SK-N-SH treated with all-trans-retinoic acid at 6 μM for 48 hours (cell line): Measurements from ENCODE around the gene ENDOV.

Experiments used
- ATAC-seq: fragments of 200-7000 bp; cut with Tn5 transposase; 3 replicates; pipeline ENCODE4 v1.9.1; 2020; ENCODE audit warnings: mild to moderate bottlenecking, moderate library complexity
- ARNTL ChIP-seq: fragments of 450-650 bp; formaldehyde crosslinking; IDR thresholded peaks from 2 replicates; pipeline ENCODE4 v1.5.0; 2020; ENCODE audit warnings: low read depth, mild to moderate bottlenecking, moderate library complexity, borderline replicate concordance
- CSDC2 ChIP-seq: fragments of 250-450 bp; sonication (Bioruptor Pico); IDR thresholded peaks from 2 replicates; pipeline ENCODE4 v1.5.0; 2020; ENCODE audit warnings: mild to moderate bottlenecking, moderate library complexity
- ESRRG ChIP-seq: fragments of 250-450 bp; sonication (Bioruptor Pico); IDR thresholded peaks from 2 replicates; pipeline ENCODE4 v1.6.1; 2021; ENCODE audit warnings: mild to moderate bottlenecking
- GLIS3 ChIP-seq: fragments of 250-450 bp; sonication (Bioruptor Pico); IDR thresholded peaks from 2 replicates; pipeline ENCODE4 v1.5.0; 2020; ENCODE audit warnings: mild to moderate bottlenecking, moderate library complexity
- ISL1 ChIP-seq: fragments of 250-450 bp; sonication (Bioruptor Pico); IDR thresholded peaks from 2 replicates; pipeline ENCODE4 v2.1.2; 2022; ENCODE audit warnings: mild to moderate bottlenecking, moderate library complexity
- PPARA ChIP-seq: fragments of 250-450 bp; sonication (Bioruptor Pico); IDR thresholded peaks from 2 replicates; pipeline ENCODE4 v1.5.0; 2020; ENCODE audit warnings: mild to moderate bottlenecking, borderline replicate concordance
- RARB ChIP-seq: fragments of 250-450 bp; sonication (Bioruptor Pico); IDR thresholded peaks from 2 replicates; pipeline ENCODE4 v1.8.0; 2021; ENCODE audit warnings: mild to moderate bottlenecking, moderate library complexity
- SNAI2 ChIP-seq: fragments of 250-450 bp; sonication (Bioruptor Pico); IDR thresholded peaks from 2 replicates; pipeline ENCODE4 v1.5.0; 2020; ENCODE audit warnings: mild to moderate bottlenecking, moderate library complexity
- TCF4 ChIP-seq: fragments of 250-450 bp; sonication (Bioruptor Pico); IDR thresholded peaks from 2 replicates; pipeline ENCODE4 v1.8.0; 2021; ENCODE audit warnings: mild to moderate bottlenecking, moderate library complexity, borderline replicate concordance
- TOX ChIP-seq: fragments of 250-450 bp; sonication (Bioruptor Pico); IDR thresholded peaks from 2 replicates; pipeline ENCODE4 v1.8.0; 2021; ENCODE audit warnings: mild to moderate bottlenecking, moderate library complexity, borderline replicate concordance
- ZC3H10 ChIP-seq: fragments of 250-450 bp; sonication (Bioruptor Pico); IDR thresholded peaks from 2 replicates; pipeline ENCODE4 v1.5.1; 2021; ENCODE audit warnings: mild to moderate bottlenecking, moderate library complexity
- ZFP3 ChIP-seq: fragments of 250-450 bp; sonication (Bioruptor Pico); IDR thresholded peaks from 2 replicates; pipeline ENCODE4 v1.5.0; 2020; ENCODE audit warnings: mild to moderate bottlenecking, moderate library complexity
- ZFP30 ChIP-seq: fragments of 450-650 bp; formaldehyde crosslinking; IDR thresholded peaks from 2 replicates; pipeline ENCODE4 v1.5.0; 2022; ENCODE audit warnings: mild to moderate bottlenecking, moderate library complexity
- ZNF565 ChIP-seq: fragments of 450-650 bp; formaldehyde crosslinking; conservative IDR thresholded peaks from 2 replicates; pipeline ENCODE4 v1.5.0; 2020; ENCODE audit warnings: low read depth, mild to moderate bottlenecking, moderate library complexity
- TF ChIP-seq, protein P1 (sequence below): fragments of 250-450 bp; sonication (Bioruptor Pico); IDR thresholded peaks from 2 replicates; pipeline ENCODE4 v1.8.0; 2020; ENCODE audit warnings: mild to moderate bottlenecking, moderate library complexity, borderline replicate concordance
- TF ChIP-seq, protein P2 (sequence below): fragments of 250-450 bp; sonication (Bioruptor Pico); IDR thresholded peaks from 2 replicates; pipeline ENCODE4 v1.5.0; 2020; ENCODE audit warnings: mild to moderate bottlenecking, moderate library complexity
- TF ChIP-seq, protein P3 (sequence below): fragments of 250-450 bp; sonication (Bioruptor Pico); IDR thresholded peaks from 2 replicates; pipeline ENCODE4 v1.5.1; 2020; ENCODE audit warnings: low read depth, mild to moderate bottlenecking, moderate library complexity
- TF ChIP-seq, protein P4 (sequence below): fragments of 250-450 bp; sonication (Bioruptor Pico); IDR thresholded peaks from 2 replicates; pipeline ENCODE4 v1.5.1; 2021; ENCODE audit warnings: mild to moderate bottlenecking, moderate library complexity

The ENDOV gene

DNA sequence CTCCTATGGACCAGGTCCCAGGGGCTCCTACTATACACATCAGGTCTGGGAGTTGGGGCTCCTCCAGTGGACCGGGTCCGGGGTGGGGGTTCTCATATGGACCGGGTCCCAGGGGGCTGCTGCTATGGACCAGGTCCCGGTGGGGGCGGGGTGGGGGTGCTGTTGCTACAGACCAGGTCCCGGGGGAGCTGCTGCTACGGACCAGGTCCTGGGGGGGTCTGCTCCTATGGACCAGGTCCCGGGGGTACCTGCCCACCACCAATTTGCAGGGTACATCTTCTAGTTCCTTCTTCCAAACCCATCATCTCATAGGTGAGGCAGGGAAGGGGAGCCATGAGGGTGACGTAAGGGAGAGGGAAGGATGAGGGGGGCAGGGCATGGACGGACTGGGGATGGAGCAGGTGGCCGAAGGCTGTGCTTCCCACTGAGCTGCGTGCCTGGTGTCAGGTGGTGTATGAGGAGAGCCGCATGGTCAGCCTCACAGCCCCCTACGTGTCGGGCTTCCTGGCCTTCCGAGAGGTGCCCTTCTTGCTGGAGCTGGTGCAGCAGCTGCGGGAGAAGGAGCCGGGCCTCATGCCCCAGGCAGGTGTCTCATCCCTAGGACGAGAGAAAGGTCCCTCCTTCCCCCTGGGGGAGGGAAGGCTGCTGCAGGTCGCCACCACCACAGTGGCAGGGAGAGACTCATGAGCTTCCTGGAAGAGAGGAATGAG is 6.6 kb downstream of the ENDOV start:
- no peak for ATAC-seq
- TF ChIP-seq TCF4 (CRISPR knock-in tag) (no peak), ZNF565 (no peak), SNAI2 (CRISPR knock-in tag) (no peak), RARB (no peak), CSDC2 (CRISPR knock-in tag) (no peak), PPARA (CRISPR knock-in tag) (no peak)
- TF ChIP-seq, protein P1, sequence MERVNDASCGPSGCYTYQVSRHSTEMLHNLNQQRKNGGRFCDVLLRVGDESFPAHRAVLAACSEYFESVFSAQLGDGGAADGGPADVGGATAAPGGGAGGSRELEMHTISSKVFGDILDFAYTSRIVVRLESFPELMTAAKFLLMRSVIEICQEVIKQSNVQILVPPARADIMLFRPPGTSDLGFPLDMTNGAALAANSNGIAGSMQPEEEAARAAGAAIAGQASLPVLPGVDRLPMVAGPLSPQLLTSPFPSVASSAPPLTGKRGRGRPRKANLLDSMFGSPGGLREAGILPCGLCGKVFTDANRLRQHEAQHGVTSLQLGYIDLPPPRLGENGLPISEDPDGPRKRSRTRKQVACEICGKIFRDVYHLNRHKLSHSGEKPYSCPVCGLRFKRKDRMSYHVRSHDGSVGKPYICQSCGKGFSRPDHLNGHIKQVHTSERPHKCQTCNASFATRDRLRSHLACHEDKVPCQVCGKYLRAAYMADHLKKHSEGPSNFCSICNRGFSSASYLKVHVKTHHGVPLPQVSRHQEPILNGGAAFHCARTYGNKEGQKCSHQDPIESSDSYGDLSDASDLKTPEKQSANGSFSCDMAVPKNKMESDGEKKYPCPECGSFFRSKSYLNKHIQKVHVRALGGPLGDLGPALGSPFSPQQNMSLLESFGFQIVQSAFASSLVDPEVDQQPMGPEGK (CRISPR knock-in tag): no peak
- TF ChIP-seq, protein P2, sequence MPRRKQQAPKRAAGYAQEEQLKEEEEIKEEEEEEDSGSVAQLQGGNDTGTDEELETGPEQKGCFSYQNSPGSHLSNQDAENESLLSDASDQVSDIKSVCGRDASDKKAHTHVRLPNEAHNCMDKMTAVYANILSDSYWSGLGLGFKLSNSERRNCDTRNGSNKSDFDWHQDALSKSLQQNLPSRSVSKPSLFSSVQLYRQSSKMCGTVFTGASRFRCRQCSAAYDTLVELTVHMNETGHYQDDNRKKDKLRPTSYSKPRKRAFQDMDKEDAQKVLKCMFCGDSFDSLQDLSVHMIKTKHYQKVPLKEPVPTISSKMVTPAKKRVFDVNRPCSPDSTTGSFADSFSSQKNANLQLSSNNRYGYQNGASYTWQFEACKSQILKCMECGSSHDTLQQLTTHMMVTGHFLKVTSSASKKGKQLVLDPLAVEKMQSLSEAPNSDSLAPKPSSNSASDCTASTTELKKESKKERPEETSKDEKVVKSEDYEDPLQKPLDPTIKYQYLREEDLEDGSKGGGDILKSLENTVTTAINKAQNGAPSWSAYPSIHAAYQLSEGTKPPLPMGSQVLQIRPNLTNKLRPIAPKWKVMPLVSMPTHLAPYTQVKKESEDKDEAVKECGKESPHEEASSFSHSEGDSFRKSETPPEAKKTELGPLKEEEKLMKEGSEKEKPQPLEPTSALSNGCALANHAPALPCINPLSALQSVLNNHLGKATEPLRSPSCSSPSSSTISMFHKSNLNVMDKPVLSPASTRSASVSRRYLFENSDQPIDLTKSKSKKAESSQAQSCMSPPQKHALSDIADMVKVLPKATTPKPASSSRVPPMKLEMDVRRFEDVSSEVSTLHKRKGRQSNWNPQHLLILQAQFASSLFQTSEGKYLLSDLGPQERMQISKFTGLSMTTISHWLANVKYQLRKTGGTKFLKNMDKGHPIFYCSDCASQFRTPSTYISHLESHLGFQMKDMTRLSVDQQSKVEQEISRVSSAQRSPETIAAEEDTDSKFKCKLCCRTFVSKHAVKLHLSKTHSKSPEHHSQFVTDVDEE (CRISPR knock-in tag): no peak
- TF ChIP-seq, all 23 proteins: peak for 0

DNA sequence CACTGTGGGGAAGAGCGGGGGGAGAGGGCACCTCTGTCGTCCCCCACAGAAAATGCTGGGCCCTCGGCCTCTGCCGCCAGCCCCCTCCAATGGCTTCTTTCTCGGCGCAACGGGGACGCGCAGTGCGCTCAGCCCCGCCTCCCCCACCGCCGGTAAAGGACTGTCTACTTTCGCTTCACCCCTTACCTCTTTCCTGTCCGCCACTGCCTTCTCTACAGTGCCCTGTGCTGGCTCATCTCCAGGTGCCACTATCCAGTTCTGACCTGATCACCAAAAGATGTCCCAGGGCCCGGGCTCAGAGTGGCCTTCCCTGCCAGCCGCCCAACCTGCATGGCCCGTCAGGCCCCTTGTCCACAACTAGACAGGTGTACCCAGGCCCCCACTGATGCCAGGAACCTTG is 7.3 kb downstream of the ENDOV start:
- ATAC-seq: no peak

DNA sequence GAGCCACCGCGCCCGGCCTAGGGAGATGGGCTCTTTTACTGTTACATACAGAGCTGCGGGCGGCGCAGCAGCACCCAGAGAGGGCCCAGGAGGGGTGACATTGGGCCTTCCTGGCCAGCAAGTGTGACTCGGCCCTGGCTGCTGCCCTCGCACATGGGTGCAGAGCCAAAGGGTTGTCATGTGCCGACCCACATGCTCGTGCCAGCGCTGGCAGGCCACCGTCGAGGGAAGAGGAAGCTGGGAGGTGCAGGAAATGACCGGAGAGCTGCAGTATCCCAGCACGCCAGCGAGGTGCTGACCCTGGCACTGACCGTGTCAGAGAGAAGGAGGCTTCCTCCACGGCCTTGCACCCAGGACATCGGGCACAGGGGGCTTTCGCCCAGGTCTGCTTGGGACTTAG is 8.0 kb downstream of the ENDOV start:
- ATAC-seq: no peak
- TF ChIP-seq ZNF565 (no peak), TCF4 (CRISPR knock-in tag) (no peak), SNAI2 (CRISPR knock-in tag) (no peak), ISL1 (CRISPR knock-in tag) (no peak), ZC3H10 (no peak)

More for the DNA sequence above, 7.3 kb downstream of the ENDOV start:
- TF ChIP-seq, protein P3, sequence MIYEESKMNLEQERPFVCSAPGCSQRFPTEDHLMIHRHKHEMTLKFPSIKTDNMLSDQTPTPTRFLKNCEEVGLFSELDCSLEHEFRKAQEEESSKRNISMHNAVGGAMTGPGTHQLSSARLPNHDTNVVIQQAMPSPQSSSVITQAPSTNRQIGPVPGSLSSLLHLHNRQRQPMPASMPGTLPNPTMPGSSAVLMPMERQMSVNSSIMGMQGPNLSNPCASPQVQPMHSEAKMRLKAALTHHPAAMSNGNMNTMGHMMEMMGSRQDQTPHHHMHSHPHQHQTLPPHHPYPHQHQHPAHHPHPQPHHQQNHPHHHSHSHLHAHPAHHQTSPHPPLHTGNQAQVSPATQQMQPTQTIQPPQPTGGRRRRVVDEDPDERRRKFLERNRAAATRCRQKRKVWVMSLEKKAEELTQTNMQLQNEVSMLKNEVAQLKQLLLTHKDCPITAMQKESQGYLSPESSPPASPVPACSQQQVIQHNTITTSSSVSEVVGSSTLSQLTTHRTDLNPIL (CRISPR knock-in tag): no peak
- TF ChIP-seq SNAI2 (CRISPR knock-in tag) (no peak), ISL1 (CRISPR knock-in tag) (no peak), CSDC2 (CRISPR knock-in tag) (no peak), GLIS3 (no peak), ZFP30 (no peak), ESRRG (CRISPR knock-in tag) (no peak), TOX (CRISPR knock-in tag) (no peak)
- TF ChIP-seq, protein P1 (CRISPR knock-in tag): no peak

DNA sequence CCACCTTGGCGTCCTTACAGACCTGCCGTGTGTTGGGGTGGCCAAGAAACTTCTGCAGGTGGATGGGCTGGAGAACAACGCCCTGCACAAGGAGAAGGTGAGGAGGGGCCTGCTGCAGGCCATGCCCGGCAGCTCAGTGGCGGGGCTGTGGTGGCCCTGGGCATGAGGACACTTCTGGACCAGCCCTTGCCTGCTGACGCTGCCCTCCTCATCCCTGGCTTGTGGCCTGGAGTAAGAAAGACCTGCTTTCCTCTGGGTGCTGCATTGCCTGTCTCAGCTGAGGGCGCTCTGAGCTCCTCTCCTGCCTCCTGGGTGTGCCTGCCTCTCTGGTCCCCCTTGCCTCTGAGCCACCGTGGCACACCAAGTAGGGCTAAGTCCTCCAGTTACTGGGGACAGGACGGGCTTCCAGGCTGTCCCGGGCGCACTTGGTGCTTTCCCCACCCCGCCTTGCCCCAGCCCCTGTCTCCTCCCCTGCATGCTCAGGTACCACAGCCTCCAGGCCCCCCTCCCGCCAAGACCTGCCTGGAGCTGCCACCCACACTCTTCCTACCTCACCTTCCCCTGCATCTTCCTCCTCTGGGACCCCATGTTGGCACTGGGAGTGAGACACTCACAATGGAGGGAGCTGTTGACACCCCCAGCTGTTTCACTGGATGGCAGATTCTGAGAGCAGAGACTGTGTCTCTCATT is 8.7 kb downstream of the ENDOV start:
- TF ChIP-seq ZFP3 (no peak), ARNTL (CRISPR knock-in tag) (no peak)
- ATAC-seq: no peak

DNA sequence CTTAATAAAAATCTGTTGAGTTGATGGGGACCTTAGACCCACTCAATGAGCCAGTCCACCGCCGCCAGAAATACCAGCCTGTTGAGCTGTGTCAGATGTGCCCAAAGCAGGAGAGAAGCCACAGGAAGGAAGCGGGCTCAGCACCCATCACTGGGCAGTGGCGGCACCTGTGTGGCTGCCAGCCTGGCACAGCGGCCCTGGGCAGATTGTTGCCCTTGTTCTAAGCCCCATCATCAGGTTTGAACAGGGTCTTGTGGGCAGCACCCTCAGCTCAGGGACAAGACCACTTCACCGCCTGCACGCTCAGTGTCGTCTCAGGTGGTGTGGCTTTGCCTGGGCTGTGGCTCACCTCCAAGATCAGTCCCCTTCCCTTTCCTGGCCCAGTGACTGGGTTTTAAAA is 9.3 kb downstream of the ENDOV start:
- ATAC-seq: no peak
- TF ChIP-seq ZC3H10 (no peak), TOX (CRISPR knock-in tag) (no peak), PPARA (CRISPR knock-in tag) (no peak)
- TF ChIP-seq, protein P4, sequence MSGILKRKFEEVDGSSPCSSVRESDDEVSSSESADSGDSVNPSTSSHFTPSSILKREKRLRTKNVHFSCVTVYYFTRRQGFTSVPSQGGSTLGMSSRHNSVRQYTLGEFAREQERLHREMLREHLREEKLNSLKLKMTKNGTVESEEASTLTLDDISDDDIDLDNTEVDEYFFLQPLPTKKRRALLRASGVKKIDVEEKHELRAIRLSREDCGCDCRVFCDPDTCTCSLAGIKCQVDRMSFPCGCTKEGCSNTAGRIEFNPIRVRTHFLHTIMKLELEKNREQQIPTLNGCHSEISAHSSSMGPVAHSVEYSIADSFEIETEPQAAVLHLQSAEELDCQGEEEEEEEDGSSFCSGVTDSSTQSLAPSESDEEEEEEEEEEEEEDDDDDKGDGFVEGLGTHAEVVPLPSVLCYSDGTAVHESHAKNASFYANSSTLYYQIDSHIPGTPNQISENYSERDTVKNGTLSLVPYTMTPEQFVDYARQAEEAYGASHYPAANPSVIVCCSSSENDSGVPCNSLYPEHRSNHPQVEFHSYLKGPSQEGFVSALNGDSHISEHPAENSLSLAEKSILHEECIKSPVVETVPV: no peak
